ENCODE data around the gene CELF5. TPM values are rescaled to one million over a fixed set of nuclear protein-coding genes. Genes with fewer than 3 reads are reported as not detected.
A peak's percentile ranks its signal among the peaks of the same experiment; 100 is the strongest.

CELF5 gene
- total and polyA plus RNA-seq, 9 of the 15 experiments (the other 6 are each of a cell fraction or from before 2014, with no cell fraction given) = 0.01 to 0.56 (median 0.22) TPM

DNA sequence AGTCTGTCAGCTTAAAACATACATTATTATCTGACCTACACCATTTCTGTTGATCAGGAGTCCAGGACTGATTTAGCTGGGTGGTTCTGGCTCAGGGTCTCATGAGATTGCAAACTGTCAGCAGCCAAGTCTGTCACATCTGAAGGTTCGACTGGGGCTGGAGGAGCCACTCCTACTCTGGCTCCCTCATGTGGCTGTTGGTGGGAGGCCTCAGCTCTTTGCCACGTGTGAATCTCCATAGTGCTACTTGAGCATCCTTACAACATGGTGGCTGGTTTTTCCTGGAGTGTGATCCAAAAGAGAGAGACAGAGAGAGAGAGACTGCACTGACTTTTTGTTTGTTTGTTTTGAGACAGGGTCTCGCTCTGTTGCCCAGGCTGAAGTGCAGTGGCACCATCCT lies 78.3 kb downstream of the CELF5 start:
- H4K20me1 ChIP-seq (replicated peaks; ENCODE audit: control insufficient read depth, insufficient read depth, low read length) = peaks cover 3% of the 10 kb centered on the region; the same call in 1 of the 2 replicates
- no peaks in the 10 kb centered on the region for H3K9me1 ChIP-seq (ENCODE audit: control insufficient read depth, insufficient read depth, low read length)
- H3K36me3 ChIP-seq (ENCODE audit: control insufficient read depth, insufficient read depth, low read length) = no peaks in the 10 kb centered on the region
- H3K4me2 ChIP-seq (ENCODE audit: insufficient read depth, low read length) = no peak overlapping the region
- H3K9me3 ChIP-seq (replicated peaks; ENCODE audit: control insufficient read depth, insufficient read depth, low read depth, low read length) = peaks cover 4% of the 10 kb centered on the region; the same call in 1 of the 2 replicates
- no peak overlapping the region for H3K27ac ChIP-seq (ENCODE audit: extremely low read depth, low read depth, low read length)
- H3K9ac ChIP-seq (ENCODE audit: insufficient read depth in 1 of 2, low read depth in 2 of 2, low read length in 2 of 2) = no peak overlapping the region
- DNase-seq (ENCODE audit: extremely low read depth in 1 of 4, low spot score in 3 of 4) (peak in 1 of 4 experiments; percentile 58), FAIRE-seq (no peak), ATAC-seq (no peak)
- ChIA-PET POLR2A (interaction anchor here (0.7 to 1.7 kb wide), 3 partner anchors 21 to 210 kb away, joined by 3 to 6 read pairs (median 3); no protein-coding TSS in a partner anchor), CTCF (ENCODE audit: low intra/inter-chr PET ratio) (no interaction called here)
- no peak overlapping the region for H2AFZ ChIP-seq (ENCODE audit: low read depth, low read length)
- in situ Hi-C loops (cut with MboI) (loop anchor here (10.0 kb wide), 1 partner anchor 348 kb away; no protein-coding TSS in a partner anchor), intact Hi-C loops (cut with micrococcal nuclease) (no loop called here)
- H3K27me3 ChIP-seq (ENCODE audit: control insufficient read depth in 2 of 2, insufficient read depth in 2 of 2, low read length in 2 of 2) = peaks cover 0 to 17% of the 10 kb centered on the region in 2 experiments; a peak in 1 of 5 replicates
- no peaks in the 10 kb centered on the region for H3K79me2 ChIP-seq (ENCODE audit: control insufficient read depth, insufficient read depth, low read length)
- H3K4me3 ChIP-seq = no peak overlapping the region
- no TSS peak for BruUV-seq (replicated peaks)
- peaks cover 0 to 9% of the 10 kb centered on the region in 2 experiments; a peak in 3 of 5 replicates for H3K4me1 ChIP-seq (replicated peaks in 1 of 2; ENCODE audit: control insufficient read depth in 2 of 2, insufficient read depth in 2 of 2, low read length in 2 of 2)
- WGBS (ENCODE audit: insufficient coverage, low coverage, missing lambda C conversion rate) = 0% methylated on average over 2 of the region's 3 CpGs
- TF ChIP-seq, protein P1, sequence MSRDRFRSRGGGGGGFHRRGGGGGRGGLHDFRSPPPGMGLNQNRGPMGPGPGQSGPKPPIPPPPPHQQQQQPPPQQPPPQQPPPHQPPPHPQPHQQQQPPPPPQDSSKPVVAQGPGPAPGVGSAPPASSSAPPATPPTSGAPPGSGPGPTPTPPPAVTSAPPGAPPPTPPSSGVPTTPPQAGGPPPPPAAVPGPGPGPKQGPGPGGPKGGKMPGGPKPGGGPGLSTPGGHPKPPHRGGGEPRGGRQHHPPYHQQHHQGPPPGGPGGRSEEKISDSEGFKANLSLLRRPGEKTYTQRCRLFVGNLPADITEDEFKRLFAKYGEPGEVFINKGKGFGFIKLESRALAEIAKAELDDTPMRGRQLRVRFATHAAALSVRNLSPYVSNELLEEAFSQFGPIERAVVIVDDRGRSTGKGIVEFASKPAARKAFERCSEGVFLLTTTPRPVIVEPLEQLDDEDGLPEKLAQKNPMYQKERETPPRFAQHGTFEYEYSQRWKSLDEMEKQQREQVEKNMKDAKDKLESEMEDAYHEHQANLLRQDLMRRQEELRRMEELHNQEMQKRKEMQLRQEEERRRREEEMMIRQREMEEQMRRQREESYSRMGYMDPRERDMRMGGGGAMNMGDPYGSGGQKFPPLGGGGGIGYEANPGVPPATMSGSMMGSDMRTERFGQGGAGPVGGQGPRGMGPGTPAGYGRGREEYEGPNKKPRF (IDR thresholded peaks at IDR 0.05; ENCODE audit: low read depth, low read length) = no peak
- TF ChIP-seq KDM2B (CRISPR knock-in tag; IDR thresholded peaks at IDR 0.05) (no peak), NFATC3 (IDR thresholded peaks at IDR 0.05) (no peak), WHSC1 (IDR thresholded peaks at IDR 0.05; ENCODE audit: low read length) (no peak), EP400 (IDR thresholded peaks at IDR 0.05) (no peak), SP1 (CRISPR knock-in tag; IDR thresholded peaks at IDR 0.05) (no peak), ZNF696 (CRISPR knock-in tag; conservative IDR thresholded peaks at IDR 0.05) (no peak), ZBTB7A (IDR thresholded peaks at IDR 0.05; ENCODE audit: borderline replicate concordance, control insufficient read depth, low read depth, low read length) (0 out of 2 replicates have a peak, but pooled peaks have one; percentile 21)
- TF ChIP-seq, protein P2, sequence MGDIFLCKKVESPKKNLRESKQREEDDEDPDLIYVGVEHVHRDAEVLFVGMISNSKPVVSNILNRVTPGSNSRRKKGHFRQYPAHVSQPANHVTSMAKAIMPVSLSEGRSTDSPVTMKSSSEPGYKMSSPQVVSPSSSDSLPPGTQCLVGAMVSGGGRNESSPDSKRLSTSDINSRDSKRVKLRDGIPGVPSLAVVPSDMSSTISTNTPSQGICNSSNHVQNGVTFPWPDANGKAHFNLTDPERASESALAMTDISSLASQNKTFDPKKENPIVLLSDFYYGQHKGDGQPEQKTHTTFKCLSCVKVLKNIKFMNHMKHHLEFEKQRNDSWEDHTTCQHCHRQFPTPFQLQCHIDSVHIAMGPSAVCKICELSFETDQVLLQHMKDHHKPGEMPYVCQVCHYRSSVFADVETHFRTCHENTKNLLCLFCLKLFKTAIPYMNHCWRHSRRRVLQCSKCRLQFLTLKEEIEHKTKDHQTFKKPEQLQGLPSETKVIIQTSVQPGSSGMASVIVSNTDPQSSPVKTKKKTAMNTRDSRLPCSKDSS (IDR thresholded peaks at IDR 0.05; ENCODE audit: low read depth, partially characterized antibody) = peak; percentile 70
- TF ChIP-seq, protein P3, sequence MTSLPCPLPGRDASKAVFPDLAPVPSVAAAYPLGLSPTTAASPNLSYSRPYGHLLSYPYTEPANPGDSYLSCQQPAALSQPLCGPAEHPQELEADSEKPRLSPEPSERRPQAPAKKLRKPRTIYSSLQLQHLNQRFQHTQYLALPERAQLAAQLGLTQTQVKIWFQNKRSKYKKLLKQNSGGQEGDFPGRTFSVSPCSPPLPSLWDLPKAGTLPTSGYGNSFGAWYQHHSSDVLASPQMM (CRISPR knock-in tag; IDR thresholded peaks at IDR 0.05) = no peak
- TF ChIP-seq, protein P4, sequence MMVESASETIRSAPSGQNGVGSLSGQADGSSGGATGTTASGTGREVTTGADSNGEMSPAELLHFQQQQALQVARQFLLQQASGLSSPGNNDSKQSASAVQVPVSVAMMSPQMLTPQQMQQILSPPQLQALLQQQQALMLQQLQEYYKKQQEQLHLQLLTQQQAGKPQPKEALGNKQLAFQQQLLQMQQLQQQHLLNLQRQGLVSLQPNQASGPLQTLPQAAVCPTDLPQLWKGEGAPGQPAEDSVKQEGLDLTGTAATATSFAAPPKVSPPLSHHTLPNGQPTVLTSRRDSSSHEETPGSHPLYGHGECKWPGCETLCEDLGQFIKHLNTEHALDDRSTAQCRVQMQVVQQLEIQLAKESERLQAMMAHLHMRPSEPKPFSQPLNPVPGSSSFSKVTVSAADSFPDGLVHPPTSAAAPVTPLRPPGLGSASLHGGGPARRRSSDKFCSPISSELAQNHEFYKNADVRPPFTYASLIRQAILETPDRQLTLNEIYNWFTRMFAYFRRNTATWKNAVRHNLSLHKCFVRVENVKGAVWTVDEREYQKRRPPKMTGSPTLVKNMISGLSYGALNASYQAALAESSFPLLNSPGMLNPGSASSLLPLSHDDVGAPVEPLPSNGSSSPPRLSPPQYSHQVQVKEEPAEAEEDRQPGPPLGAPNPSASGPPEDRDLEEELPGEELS (CRISPR knock-in tag; IDR thresholded peaks at IDR 0.05; ENCODE audit: borderline replicate concordance) = no peak
- TF ChIP-seq, protein P5, sequence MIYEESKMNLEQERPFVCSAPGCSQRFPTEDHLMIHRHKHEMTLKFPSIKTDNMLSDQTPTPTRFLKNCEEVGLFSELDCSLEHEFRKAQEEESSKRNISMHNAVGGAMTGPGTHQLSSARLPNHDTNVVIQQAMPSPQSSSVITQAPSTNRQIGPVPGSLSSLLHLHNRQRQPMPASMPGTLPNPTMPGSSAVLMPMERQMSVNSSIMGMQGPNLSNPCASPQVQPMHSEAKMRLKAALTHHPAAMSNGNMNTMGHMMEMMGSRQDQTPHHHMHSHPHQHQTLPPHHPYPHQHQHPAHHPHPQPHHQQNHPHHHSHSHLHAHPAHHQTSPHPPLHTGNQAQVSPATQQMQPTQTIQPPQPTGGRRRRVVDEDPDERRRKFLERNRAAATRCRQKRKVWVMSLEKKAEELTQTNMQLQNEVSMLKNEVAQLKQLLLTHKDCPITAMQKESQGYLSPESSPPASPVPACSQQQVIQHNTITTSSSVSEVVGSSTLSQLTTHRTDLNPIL (CRISPR knock-in tag; IDR thresholded peaks at IDR 0.05) = no peak
- TF ChIP-seq, protein P6, sequence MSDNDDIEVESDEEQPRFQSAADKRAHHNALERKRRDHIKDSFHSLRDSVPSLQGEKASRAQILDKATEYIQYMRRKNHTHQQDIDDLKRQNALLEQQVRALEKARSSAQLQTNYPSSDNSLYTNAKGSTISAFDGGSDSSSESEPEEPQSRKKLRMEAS (CRISPR knock-in tag; IDR thresholded peaks at IDR 0.05) = peak; percentile 72

All from K562 (cell line).